Measurements from ENCODE around the gene PEX5L.
"Not testable (repeated sequence)": the region's sequence is repeated elsewhere in the genome, so short reads cannot be mapped to it uniquely, and the experiment has no call there.

Gene PEX5L

GRCh38 chr3:179832333-179832854 lies 204.3 kb downstream of the PEX5L start:
- DNase-seq (ENCODE audit: low read depth), result no peak

DNA sequence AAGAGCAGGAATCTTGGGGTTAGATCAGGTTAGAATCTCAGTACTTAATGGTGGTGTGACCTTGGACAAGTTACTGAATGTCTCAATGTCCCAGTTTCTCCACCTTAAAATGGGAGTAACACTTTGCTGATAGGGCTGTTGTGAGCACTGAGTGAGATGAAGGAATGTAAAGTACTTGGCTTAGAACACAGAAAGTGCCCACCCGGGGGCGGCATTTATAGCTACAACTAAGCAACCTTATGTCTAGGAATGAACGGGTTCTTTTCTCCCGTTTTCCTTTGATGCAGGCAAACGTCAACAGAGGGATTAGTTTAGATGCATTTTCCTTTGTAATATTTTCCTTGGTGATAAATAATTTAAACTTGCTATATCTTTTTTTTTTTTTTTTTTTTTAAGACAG lies 207.3 kb downstream of the PEX5L start:
- no peak for DNase-seq (ENCODE audit: low read depth)

GRCh38 chr3:179828738-179829137 lies 208.0 kb downstream of the PEX5L start:
- DNase-seq (ENCODE audit: low read depth), result no peak

DNA sequence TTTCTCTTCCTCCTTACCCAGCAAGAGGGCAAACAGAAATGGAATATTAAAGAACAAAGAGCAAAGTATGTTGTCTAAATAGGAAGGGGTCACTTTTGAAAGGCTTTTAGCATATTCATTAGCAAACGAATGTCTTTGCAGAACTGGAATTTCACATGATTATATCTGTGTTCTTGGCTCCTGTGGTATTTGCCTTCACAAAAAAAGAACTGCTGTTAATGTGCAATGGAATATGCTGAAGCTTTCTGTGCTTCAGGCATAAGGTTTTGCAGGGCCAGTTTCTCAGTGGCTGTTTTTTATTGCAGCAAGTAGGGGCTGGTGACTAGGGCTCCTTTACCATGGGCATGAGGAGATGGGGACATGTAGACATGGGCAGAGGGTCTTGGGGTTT lies 210.5 kb downstream of the PEX5L start:
- DNase-seq (ENCODE audit: low read depth), result no peak

DNA sequence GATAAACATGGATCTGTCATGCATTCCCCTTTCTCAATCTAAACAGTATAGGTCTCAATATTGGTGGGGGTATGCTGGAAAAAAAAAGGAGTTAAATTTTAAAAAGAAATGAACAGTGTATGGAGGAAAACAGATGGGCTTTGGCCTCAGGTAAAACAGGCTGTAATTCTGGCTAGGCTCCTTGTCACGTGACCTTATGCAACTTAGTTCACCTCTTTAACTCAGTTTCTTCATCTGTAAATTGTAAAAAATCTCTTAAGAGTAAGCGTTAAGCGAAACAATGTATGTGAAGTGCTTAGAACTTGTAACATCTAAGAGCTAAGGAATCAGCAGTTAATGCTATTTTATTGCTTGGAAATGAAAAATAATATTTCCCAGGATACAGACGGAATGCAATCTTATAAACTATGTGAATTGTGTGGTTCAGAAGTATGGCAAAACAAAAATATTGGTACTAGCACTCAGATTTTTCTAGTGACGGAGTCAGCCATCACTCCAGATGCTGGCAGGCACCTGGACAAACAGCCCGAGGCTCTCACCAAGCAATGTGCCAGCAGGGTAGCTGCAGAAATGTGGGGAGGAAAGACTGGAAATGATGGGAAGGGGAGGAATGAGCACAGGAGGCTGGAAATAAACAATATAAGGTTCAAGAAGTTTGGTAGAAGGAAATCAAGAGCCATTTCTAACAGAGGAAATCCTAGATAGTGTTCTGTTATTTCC lies 211.1 kb downstream of the PEX5L start:
- DNase-seq (ENCODE audit: low read depth), result no peak

- DNase-seq (ENCODE audit: low read depth), result no peak
Observed at GRCh38 chr3:179822296-179822695, 214.4 kb downstream of the PEX5L start.

GRCh38 chr3:179819379-179819778 lies 217.4 kb downstream of the PEX5L start:
- no peak for DNase-seq (ENCODE audit: low read depth)

DNA sequence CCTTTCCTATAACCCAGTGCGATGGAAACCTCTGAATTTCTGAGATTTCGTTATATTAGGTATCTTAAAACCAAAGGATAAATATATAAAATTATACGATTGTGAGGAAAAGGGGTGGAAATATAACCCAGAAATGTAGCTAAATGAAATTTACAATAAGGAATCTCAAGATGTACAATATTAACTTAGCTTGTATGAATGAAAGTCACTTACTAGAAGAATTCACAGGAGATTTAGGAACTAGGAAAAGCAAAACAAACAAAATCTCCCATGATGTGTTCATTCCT lies 224.7 kb downstream of the PEX5L start:
- no peak for DNase-seq (ENCODE audit: low read depth)

- no peak for DNase-seq (ENCODE audit: low read depth)
Observed at GRCh38 chr3:179811321-179812095, 225.2 kb downstream of the PEX5L start.

DNA sequence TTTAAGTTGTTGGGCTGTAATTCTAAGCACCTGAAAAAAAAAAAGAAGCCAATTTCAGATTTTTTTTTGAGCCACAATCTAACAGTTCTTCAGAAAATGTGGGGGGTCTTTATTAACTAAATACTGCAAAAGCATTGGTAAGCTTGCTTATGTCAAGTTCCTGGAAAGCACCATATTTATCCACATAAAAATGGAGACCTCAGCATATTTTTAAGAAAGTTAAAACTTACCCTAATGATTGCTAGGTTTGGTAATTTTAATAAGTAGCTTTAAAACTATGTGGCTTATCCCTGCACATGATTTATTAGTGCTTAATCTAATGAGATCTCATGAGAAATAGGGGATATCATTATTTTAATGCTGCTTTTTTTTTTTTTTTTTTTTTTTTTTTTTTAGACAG lies 227.1 kb downstream of the PEX5L start:
- no peak for DNase-seq (ENCODE audit: low read depth)

- DNase-seq (ENCODE audit: low read depth), result no peak
Observed at GRCh38 chr3:179807588-179807987, 229.1 kb downstream of the PEX5L start.

- no peak for DNase-seq (ENCODE audit: low read depth)
Observed at GRCh38 chr3:179806177-179806576, 230.6 kb downstream of the PEX5L start.

- DNase-seq (ENCODE audit: low read depth), result no peak
Observed at GRCh38 chr3:179801856-179802255, 234.9 kb downstream of the PEX5L start.

GRCh38 chr3:179801263-179801662 lies 235.5 kb downstream of the PEX5L start:
- no peak for DNase-seq (ENCODE audit: low read depth)

GRCh38 chr3:179797192-179797591 lies 239.5 kb downstream of the PEX5L start:
- no peak for DNase-seq (ENCODE audit: low read depth)

GRCh38 chr3:179796421-179796820 lies 240.3 kb downstream of the PEX5L start:
- no peak for DNase-seq (ENCODE audit: low read depth)

DNA sequence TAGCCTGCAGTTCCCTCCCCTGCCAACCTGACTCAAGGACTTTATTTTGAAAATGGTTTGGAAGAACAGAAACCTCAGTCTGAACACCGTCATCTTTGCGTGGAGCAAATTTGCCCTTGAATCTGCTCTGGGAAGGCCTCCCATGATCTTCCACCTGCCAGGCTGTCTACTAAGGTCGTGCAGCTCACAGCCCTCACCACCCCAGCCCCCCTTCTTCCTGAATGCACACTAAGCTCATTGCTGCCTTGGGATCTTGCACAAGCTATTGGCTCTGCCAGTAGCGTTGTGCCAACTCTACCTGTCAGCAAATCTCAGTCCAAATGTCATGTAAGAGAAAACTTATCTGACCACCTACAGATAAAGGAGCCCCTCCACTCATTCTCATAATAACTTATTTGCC lies 242.4 kb downstream of the PEX5L start:
- DNase-seq (ENCODE audit: low read depth), result no peak

DNA sequence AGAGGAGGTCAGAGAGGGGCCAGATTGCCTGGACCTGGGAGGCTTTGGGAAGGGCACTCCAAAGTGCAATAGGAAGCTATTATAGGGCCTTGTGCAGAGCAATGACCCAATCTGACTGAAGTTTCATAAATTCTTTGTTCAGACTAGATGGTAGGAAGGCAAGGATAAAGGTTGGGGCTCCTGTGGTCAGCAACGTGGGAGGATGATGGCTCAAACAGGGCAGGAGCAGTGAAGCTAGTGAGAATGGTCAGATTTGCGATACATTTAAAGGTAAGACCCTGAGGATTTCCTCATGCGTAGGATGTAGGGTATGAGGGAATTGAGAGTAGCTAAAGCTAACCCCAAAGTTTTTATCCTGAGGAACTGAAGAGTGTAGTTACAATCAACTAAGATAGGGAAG lies 244.9 kb downstream of the PEX5L start:
- DNase-seq (ENCODE audit: low read depth), result no peak

- no peak for DNase-seq (ENCODE audit: low read depth)
Observed at GRCh38 chr3:179788996-179789395, 247.7 kb downstream of the PEX5L start.

- not testable (repeated sequence) for DNase-seq (ENCODE audit: low read depth)
Observed at GRCh38 chr3:179782841-179783240, 253.9 kb downstream of the PEX5L start.

- DNase-seq (ENCODE audit: low read depth), result no peak
Observed at GRCh38 chr3:179775416-179776122, 261.2 kb downstream of the PEX5L start.

DNA sequence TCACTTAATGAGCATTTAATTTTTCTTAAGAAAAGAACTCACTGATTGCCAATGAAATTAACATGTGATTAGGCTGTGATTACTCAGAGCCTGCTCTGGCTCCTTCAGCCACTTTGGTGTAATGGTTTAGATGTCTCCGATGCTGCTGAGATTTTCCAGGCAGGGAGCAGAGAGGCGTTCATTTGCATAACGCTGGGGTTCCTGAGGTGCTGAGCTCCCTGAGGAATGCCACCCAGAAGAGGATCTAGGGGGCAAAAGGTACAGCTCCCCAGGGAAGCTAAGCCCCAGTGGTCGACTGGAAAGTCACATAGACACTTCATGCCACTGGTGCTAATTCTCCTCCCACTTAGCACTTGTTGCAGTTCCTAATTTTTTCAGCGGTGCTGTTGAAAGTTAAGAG lies 264.4 kb downstream of the PEX5L start:
- DNase-seq (ENCODE audit: low read depth), result no peak

DNA sequence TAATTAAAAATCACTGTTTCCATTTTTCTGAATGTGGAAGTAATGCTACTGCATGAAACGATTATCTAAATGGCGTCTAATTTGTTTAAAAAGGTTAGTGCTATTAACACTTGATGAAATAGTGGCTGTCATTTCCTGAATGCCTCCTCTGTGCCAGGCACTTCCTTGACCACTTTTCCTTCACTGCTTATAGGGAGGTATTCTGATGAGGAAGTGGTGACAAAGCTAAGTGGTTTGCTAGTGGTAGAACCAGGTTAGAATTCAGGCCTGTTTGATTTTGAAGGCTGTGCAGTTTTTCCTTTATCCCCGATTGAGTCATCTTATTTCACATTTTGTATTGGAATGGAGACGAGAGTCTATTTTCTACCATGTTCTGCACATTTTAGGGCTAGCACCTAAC lies 264.9 kb downstream of the PEX5L start:
- no peak for DNase-seq (ENCODE audit: low read depth)
